Measurements from ENCODE around the gene LRRC59. TPM values are rescaled to one million over a fixed set of nuclear protein-coding genes. Genes with fewer than 3 reads are reported as not detected.
"Not testable (repeated sequence)": the region's sequence is repeated elsewhere in the genome, so short reads cannot be mapped to it uniquely, and the experiment has no call there.

Gene LRRC59
- total and polyA plus RNA-seq, 4 donors = 21.4 to 136 (median 75.6) TPM

- TF ChIP-seq RXRA (IDR thresholded peaks at IDR 0.05) (no peak), HNF4G (IDR thresholded peaks at IDR 0.05) (no peak), NR2F2 (IDR thresholded peaks at IDR 0.05) (no peak), FOXA2 (IDR thresholded peaks at IDR 0.05) (no peak), TAF1 (conservative IDR thresholded peaks at IDR 0.05) (no peak), MAX (IDR thresholded peaks at IDR 0.05) (no peak)
Observed at GRCh38 chr17:50338645-50339044, 58.7 kb downstream of the LRRC59 start (continued).

- Histone ChIP-seq H3K27me3 (ENCODE audit: control insufficient read depth in 4 of 4, insufficient read depth in 4 of 4, low read length in 3 of 4) (no peaks in the 10 kb centered on the region), H3K9me3 (ENCODE audit: control insufficient read depth in 4 of 4, low read length in 3 of 4) (no peaks in the 10 kb centered on the region), H3K9ac (ENCODE audit: low read depth in 1 of 2, low read length in 2 of 2) (no peak overlapping the region), H3K4me1 (ENCODE audit: control insufficient read depth in 4 of 4, insufficient read depth in 4 of 4, low read length in 3 of 4) (no peaks in the 10 kb centered on the region), H3K27ac (ENCODE audit: low read depth in 1 of 2, low read length in 2 of 2) (no peak overlapping the region), H3K36me3 (ENCODE audit: control insufficient read depth in 4 of 4, insufficient read depth in 3 of 4, low read depth in 1 of 4, low read length in 3 of 4) (no peaks in the 10 kb centered on the region), H3K4me3 (ENCODE audit: low read depth in 1 of 3, low read length in 3 of 3) (no peak overlapping the region)
- no peak for DNase-seq (ENCODE audit: low spot score)
- TF ChIP-seq TAF1 (conservative IDR thresholded peaks at IDR 0.05) (no peak), EGR1 (IDR thresholded peaks at IDR 0.05; ENCODE audit: low read depth in 2 of 2) (no peak), HNF4G (IDR thresholded peaks at IDR 0.05) (no peak), GABPA (IDR thresholded peaks at IDR 0.05 in 1 of 2, conservative IDR thresholded peaks at IDR 0.05 in 1 of 2) (no peak), CTCF (IDR thresholded peaks at IDR 0.05; ENCODE audit: low read depth, low read length, missing input control) (no peak), ATF3 (IDR thresholded peaks at IDR 0.05) (no peak), MAX (IDR thresholded peaks at IDR 0.05) (no peak), SP1 (IDR thresholded peaks at IDR 0.05) (no peak), JUND (IDR thresholded peaks at IDR 0.05) (no peak), HNF4A (conservative IDR thresholded peaks at IDR 0.05) (no peak), FOXA2 (IDR thresholded peaks at IDR 0.05) (no peak)
- 82% methylated on average over 2 of the region's 2 CpGs for WGBS
Observed at GRCh38 chr17:50337956-50338355, 59.4 kb downstream of the LRRC59 start.

GRCh38 chr17:50333291-50334057 lies 63.8 kb downstream of the LRRC59 start:
- 60% methylated on average over 14 of the region's 14 CpGs for WGBS
- H3K36me3 ChIP-seq (ENCODE audit: control insufficient read depth in 4 of 4, insufficient read depth in 3 of 4, low read depth in 1 of 4, low read length in 3 of 4); H3K27ac ChIP-seq (ENCODE audit: low read depth in 1 of 2, low read length in 2 of 2); H3K9ac ChIP-seq (ENCODE audit: low read depth in 1 of 2, low read length in 2 of 2); H3K27me3 ChIP-seq (ENCODE audit: control insufficient read depth in 4 of 4, insufficient read depth in 4 of 4, low read length in 3 of 4); DNase-seq (ENCODE audit: low spot score); H3K4me3 ChIP-seq (ENCODE audit: low read depth in 1 of 3, low read length in 3 of 3); H3K4me1 ChIP-seq (ENCODE audit: control insufficient read depth in 4 of 4, insufficient read depth in 4 of 4, low read length in 3 of 4); H3K9me3 ChIP-seq (ENCODE audit: control insufficient read depth in 4 of 4, low read length in 3 of 4): not testable (repeated sequence)

GRCh38 chr17:50332196-50332595 lies 65.1 kb downstream of the LRRC59 start:
- Histone ChIP-seq H3K4me1 (ENCODE audit: control insufficient read depth in 4 of 4, insufficient read depth in 4 of 4, low read length in 3 of 4) (no peaks in the 10 kb centered on the region), H3K4me3 (ENCODE audit: low read depth in 1 of 3, low read length in 3 of 3) (no peak overlapping the region), H3K36me3 (ENCODE audit: control insufficient read depth in 4 of 4, insufficient read depth in 3 of 4, low read depth in 1 of 4, low read length in 3 of 4) (no peaks in the 10 kb centered on the region), H3K9me3 (ENCODE audit: control insufficient read depth in 4 of 4, low read length in 3 of 4) (no peaks in the 10 kb centered on the region), H3K9ac (ENCODE audit: low read depth in 1 of 2, low read length in 2 of 2) (no peak overlapping the region), H3K27me3 (ENCODE audit: control insufficient read depth in 4 of 4, insufficient read depth in 4 of 4, low read length in 3 of 4) (no peaks in the 10 kb centered on the region), H3K27ac (ENCODE audit: low read depth in 1 of 2, low read length in 2 of 2) (no peak overlapping the region)
- DNase-seq (ENCODE audit: low spot score) = no peak
- WGBS = 75% methylated on average over 6 of the region's 6 CpGs
- TF ChIP-seq YY1 (IDR thresholded peaks at IDR 0.05) = no peak
- TF ChIP-seq FOXA2 (IDR thresholded peaks at IDR 0.05) = no peak
- no peak for TF ChIP-seq ATF3 (IDR thresholded peaks at IDR 0.05)
- TF ChIP-seq FOXA1 (IDR thresholded peaks at IDR 0.05) = no peak
- TF ChIP-seq NR2F2 (IDR thresholded peaks at IDR 0.05) = no peak
- no peak for TF ChIP-seq CTCF (IDR thresholded peaks at IDR 0.05; ENCODE audit: low read depth, low read length, missing input control)
- TF ChIP-seq TAF1 (conservative IDR thresholded peaks at IDR 0.05) = no peak
- TF ChIP-seq RXRA (IDR thresholded peaks at IDR 0.05) = no peak
- TF ChIP-seq MAX (IDR thresholded peaks at IDR 0.05) = no peak

All from liver (tissue), 9 donors.